BE2C (cell line): ENCODE measurements around the gene DDIAS.

Experiments
- DNase-seq: peaks from one replicate; pipeline ENCODE4 v3.0.0-alpha.2; 2020
- H3K27me3 ChIP-seq: fragments of 250-450 bp; sonication (Bioruptor Pico); 2 replicates; pipeline ENCODE4 v1.5.1; 2020; ENCODE audit warnings: mild to moderate bottlenecking
- H3K36me3 ChIP-seq: fragments of 250-450 bp; sonication (Bioruptor Pico); 2 replicates; pipeline ENCODE4 v1.5.1; 2020; ENCODE audit warnings: mild to moderate bottlenecking
- H3K4me1 ChIP-seq: fragments of 250-450 bp; sonication (Bioruptor Pico); 2 replicates; pipeline ENCODE4 v1.5.1; 2020
- H3K4me3 ChIP-seq: 2 replicates; pipeline ENCODE4 v1.5.1; 2011; ENCODE audit warnings: low read depth, low read length
- H3K9me3 ChIP-seq: fragments of 250-450 bp; sonication (Bioruptor Pico); 2 replicates; pipeline ENCODE4 v1.5.1; 2020
- CTCF ChIP-seq: IDR thresholded peaks from 2 replicates; pipeline ENCODE4 v1.5.1; 2012; ENCODE audit warnings: mild to moderate bottlenecking, low read depth, low read length

Gene DDIAS

GRCh38 chr11:82874646-82875523 lies 26.7 kb upstream of the DDIAS start:
- DNase-seq = no peak
- no peak overlapping the region for H3K4me3 ChIP-seq
- no peaks in the 10 kb centered on the region for H3K27me3 ChIP-seq
- no peak for TF ChIP-seq CTCF
- H3K36me3 ChIP-seq = no peaks in the 10 kb centered on the region; the same call in 1 of the 2 replicates
- H3K9me3 ChIP-seq = no peaks in the 10 kb centered on the region; the same call in 1 of the 2 replicates
- peaks cover 11% of the 10 kb centered on the region for H3K4me1 ChIP-seq

GRCh38 chr11:82883853-82884252 lies 17.7 kb upstream of the DDIAS start:
- Histone ChIP-seq H3K9me3 (no peaks in the 10 kb centered on the region; the same call in 1 of the 2 replicates), H3K36me3 (peaks cover 3% of the 10 kb centered on the region; the same call in 1 of the 2 replicates), H3K4me3 (no peak overlapping the region), H3K27me3 (no peaks in the 10 kb centered on the region), H3K4me1 (peaks cover 19% of the 10 kb centered on the region)
- no peak for TF ChIP-seq CTCF
- DNase-seq = no peak

GRCh38 chr11:82889133-82890001 lies 12.2 kb upstream of the DDIAS start:
- Histone ChIP-seq H3K9me3 (no peaks in the 10 kb centered on the region), H3K36me3 (no peaks in the 10 kb centered on the region), H3K4me3 (no peak overlapping the region), H3K27me3 (no peaks in the 10 kb centered on the region), H3K4me1 (peaks cover 7% of the 10 kb centered on the region)
- DNase-seq = no peak
- TF ChIP-seq CTCF = no peak

GRCh38 chr11:82890002-82890341 lies 11.6 kb upstream of the DDIAS start:
- Histone ChIP-seq H3K27me3 (no peaks in the 10 kb centered on the region), H3K4me1 (peaks cover under 1% of the 10 kb centered on the region; the same call in 1 of the 2 replicates), H3K4me3 (no peak overlapping the region), H3K9me3 (no peaks in the 10 kb centered on the region), H3K36me3 (no peaks in the 10 kb centered on the region)
- TF ChIP-seq CTCF = no peak
- no peak for DNase-seq

- Histone ChIP-seq H3K4me1 (no peaks in the 10 kb centered on the region; the same call in 1 of the 2 replicates), H3K27me3 (no peaks in the 10 kb centered on the region), H3K4me3 (no peak overlapping the region), H3K9me3 (no peaks in the 10 kb centered on the region), H3K36me3 (no peaks in the 10 kb centered on the region)
- no peak for TF ChIP-seq CTCF
- no peak for DNase-seq
These were observed 10.6 kb upstream of the DDIAS start for GRCh38 chr11:82890936-82891335.
